IMR-90 (cell line): ENCODE measurements around the gene ESAM. TPM values are rescaled to one million over a fixed set of nuclear protein-coding genes. Genes with fewer than 3 reads are reported as not detected.
"Not testable (repeated sequence)": the region's sequence is repeated elsewhere in the genome, so short reads cannot be mapped to it uniquely, and the experiment has no call there.

Source experiments
- ATAC-seq: fragments of 200-7000 bp; cut with Tn5 transposase; 2 replicates; pipeline ENCODE4 v1.9.1; 2020; ENCODE audit warnings: low read depth, mild to moderate bottlenecking, moderate library complexity
- BruUV-seq: library from RNA; stranded (reverse); fragments of 400-500 nt; replicated peaks from 2 replicates; lab custom pipeline; 2021; lab: Mats Ljungman, UMichigan
- CTCF ChIA-PET: fragments of 300-600 bp; formaldehyde crosslinking; extraction: SDS; loops from one replicate; lab custom pipeline; 2021; ENCODE audit warnings: antibody characterized with exemption; lab: Yijun Ruan, JAX
- POLR2A ChIA-PET: fragments of 300-600 bp; sonication (Branson Sonifier 250); formaldehyde crosslinking; loops from one replicate; lab custom pipeline; 2022; ENCODE audit warnings: antibody characterized with exemption; ENCODE audit not compliant: unreplicated experiment; lab: Charles Lee
- DNase-seq: peaks from one replicate; pipeline ENCODE4 v3.0.0; 2013
- H2AFZ ChIP-seq: replicated peaks from 2 replicates; pipeline ENCODE3; 2013; ENCODE audit warnings: low read length, mild to moderate bottlenecking; ENCODE audit not compliant: poor library complexity
- H2AK5ac ChIP-seq: 2 replicates; pipeline ENCODE4 v1.6.1; 2013; ENCODE audit warnings: low read depth, low read length, inconsistent platforms
- H2AK9ac ChIP-seq: replicated peaks from 2 replicates; pipeline ENCODE3; 2013; ENCODE audit warnings: mild to moderate bottlenecking, low read depth, low read length, moderate library complexity; ENCODE audit not compliant: poor library complexity
- H2BK120ac ChIP-seq: 2 replicates; pipeline ENCODE4 v1.6.1; 2013; ENCODE audit warnings: low read depth, low read length, inconsistent platforms
- H2BK15ac ChIP-seq: 3 replicates; pipeline ENCODE4 v1.6.1; 2013; ENCODE audit warnings: low read depth, low read length, inconsistent platforms
- H2BK20ac ChIP-seq: 2 replicates; pipeline ENCODE4 v1.6.1; 2013; ENCODE audit warnings: low read depth, mild to moderate bottlenecking, inconsistent platforms, low read length, moderate library complexity
- H2BK5ac ChIP-seq: 2 replicates; pipeline ENCODE4 v1.6.1; 2013; ENCODE audit warnings: mild to moderate bottlenecking, low read depth, low read length, inconsistent platforms; ENCODE audit not compliant: poor library complexity, severe bottlenecking
- H3K14ac ChIP-seq: replicated peaks from 2 replicates; pipeline ENCODE4 v1.6.1; 2013; ENCODE audit warnings: low read depth, low read length, inconsistent platforms
- H3K18ac ChIP-seq: 2 replicates; pipeline ENCODE4 v1.6.1; 2013; ENCODE audit warnings: low read depth, low read length, control low read depth
- H3K23ac ChIP-seq: 2 replicates; pipeline ENCODE4 v1.6.1; 2013; ENCODE audit warnings: low read depth, low read length, inconsistent platforms
- H3K27ac ChIP-seq: 2 replicates; pipeline ENCODE4 v1.5.1; 2013; ENCODE audit warnings: mild to moderate bottlenecking, control low read depth, low read length; ENCODE audit not compliant: insufficient read depth
- H3K27me3 ChIP-seq: 2 replicates; pipeline ENCODE4 v1.6.1; 2013; ENCODE audit warnings: low read length; ENCODE audit not compliant: control insufficient read depth, insufficient read depth
- H3K36me3 ChIP-seq: 2 replicates; pipeline ENCODE4 v1.6.1; 2013; ENCODE audit warnings: low read length, mixed read lengths; ENCODE audit not compliant: control insufficient read depth, insufficient read depth
- H3K4ac ChIP-seq: 2 replicates; pipeline ENCODE4 v1.6.1; 2013; ENCODE audit warnings: low read depth, low read length, inconsistent platforms
- H3K4me1 ChIP-seq: 2 replicates; pipeline ENCODE4 v1.6.1; 2013; ENCODE audit warnings: low read length, mixed read lengths; ENCODE audit not compliant: control insufficient read depth, insufficient read depth
- H3K4me2 ChIP-seq: 2 replicates; pipeline ENCODE4 v1.6.1; 2013; ENCODE audit warnings: low read depth, mild to moderate bottlenecking, control low read depth, low read length, moderate library complexity
- H3K4me3 ChIP-seq: 2 replicates; pipeline ENCODE4 v1.5.1; 2013; ENCODE audit warnings: low read depth, mild to moderate bottlenecking, control low read depth, low read length, moderate library complexity; ENCODE audit not compliant: insufficient read depth
- H3K56ac ChIP-seq: 2 replicates; pipeline ENCODE4 v1.6.1; 2013; ENCODE audit warnings: low read length, inconsistent platforms; ENCODE audit not compliant: insufficient read depth; ENCODE audit errors: extremely low read depth
- H3K79me1 ChIP-seq, 2 experiments: 2 replicates each; pipeline ENCODE4 v1.6.1; 2013; ENCODE audit warnings: low read length in 2 of 2, inconsistent platforms in 1 of 2, low read depth in 1 of 2
- H3K9ac ChIP-seq: 2 replicates; pipeline ENCODE4 v1.6.1; 2013; ENCODE audit warnings: low read depth, low read length, control low read depth
- H3K9me1 ChIP-seq: 2 replicates; pipeline ENCODE4 v1.6.1; 2013; ENCODE audit warnings: low read length, inconsistent platforms; ENCODE audit not compliant: insufficient read depth
- H3K9me3 ChIP-seq: 2 replicates; pipeline ENCODE4 v1.6.1; 2013; ENCODE audit warnings: low read length; ENCODE audit not compliant: control insufficient read depth, insufficient read depth
- H4K20me1 ChIP-seq: 2 replicates; pipeline ENCODE4 v1.6.1; 2013; ENCODE audit warnings: low read length, inconsistent platforms; ENCODE audit not compliant: insufficient read depth
- H4K5ac ChIP-seq: 2 replicates; pipeline ENCODE4 v1.6.1; 2013; ENCODE audit warnings: mild to moderate bottlenecking, low read depth, low read length, control low read depth
- H4K8ac ChIP-seq, 2 experiments: 2 replicates each; pipeline ENCODE4 v1.6.1; 2013; ENCODE audit warnings: low read depth in 2 of 2, low read length in 2 of 2, control low read depth in 1 of 2, inconsistent platforms in 1 of 2
- H4K91ac ChIP-seq: 2 replicates; pipeline ENCODE4 v1.6.1; 2013; ENCODE audit warnings: low read depth, low read length, inconsistent platforms; ENCODE audit not compliant: insufficient read depth
- WGBS, 2 experiments: methylation state at CpG; one replicate each; pipeline versions ENCODE4 v1.1.5 to v1.1.7; 2013; ENCODE audit warnings: missing lambda C conversion rate in 2 of 2; ENCODE audit not compliant: insufficient read length in 1 of 2; ENCODE audit errors: extremely low coverage in 2 of 2; 5-methylcytosine and 5-hydroxymethylcytosine counted together
- dilution Hi-C: fragments of 300-500 bp; cut with HindIII; formaldehyde crosslinking; loops from one replicate; pipeline ENCODE4 v1.14.3; 2018; ENCODE audit warnings: low sequenced_read_pairs; ENCODE audit not compliant: unreplicated experiment
- in situ Hi-C: fragments of 300-500 bp; cut with MboI; formaldehyde crosslinking; loops from 3 replicates; pipeline ENCODE4 v1.14.3; 2019; ENCODE audit warnings: low sequenced_read_pairs, inconsistent platforms, mixed read lengths
- intact Hi-C: fragments of 100-400 bp; cut with micrococcal nuclease; formaldehyde crosslinking; loops from 2 replicates; pipeline ENCODE4 v1.10.0; 2022
- polyA plus RNA-seq, 3 experiments: library from polyadenylated mRNA; depleted of rRNA; stranded (reverse); fragments of >200 nt; gene quantifications; 2 replicates each; pipeline ENCODE4 v1.2.3, GENCODE V29; 2012; ENCODE audit warnings: low replicate concordance in 1 of 3
- total RNA-seq: library from RNA; depleted of rRNA; stranded (reverse); fragments of >200 nt; gene quantifications from 2 replicates; pipeline ENCODE4 v1.2.3, GENCODE V29; 2012

The ESAM gene
- total and polyA plus RNA-seq, 2 of the 4 experiments (the other 2 are of a cell fraction): under 0.01 to 0.12 TPM

DNA sequence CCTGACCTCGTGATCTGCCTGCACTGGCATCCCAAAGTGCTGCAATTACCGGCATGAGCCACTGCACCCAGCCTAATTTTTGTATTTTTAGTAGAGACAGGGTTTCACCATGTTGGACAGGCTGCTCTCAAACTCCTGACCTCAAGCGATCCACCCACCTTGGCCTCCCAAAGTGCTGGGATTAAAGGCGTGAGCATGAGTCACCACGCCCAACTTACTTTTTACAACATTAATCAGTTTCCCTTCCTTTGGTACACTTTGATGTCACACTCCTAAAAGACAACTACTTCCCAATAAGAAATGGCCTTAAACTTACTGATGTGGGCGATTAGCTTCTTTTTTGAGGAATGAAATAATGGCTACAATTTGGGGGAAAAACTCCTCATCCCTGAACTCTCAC lies 8.9 kb upstream of the ESAM start:
- in situ Hi-C loops, H3K4ac ChIP-seq, BruUV-seq, H2AK9ac ChIP-seq, H3K56ac ChIP-seq, H3K9me1 ChIP-seq, H3K27me3 ChIP-seq, H3K27ac ChIP-seq, POLR2A ChIA-PET, H2BK120ac ChIP-seq, H3K9ac ChIP-seq, H3K4me1 ChIP-seq, intact Hi-C loops, H4K5ac ChIP-seq, H3K4me2 ChIP-seq, H3K9me3 ChIP-seq, H4K91ac ChIP-seq, H2AFZ ChIP-seq, H3K23ac ChIP-seq, H4K20me1 ChIP-seq, ATAC-seq, dilution Hi-C loops, H3K4me3 ChIP-seq, H3K14ac ChIP-seq, DNase-seq, H4K8ac ChIP-seq, H2BK15ac ChIP-seq, H2BK20ac ChIP-seq, H2BK5ac ChIP-seq, H3K18ac ChIP-seq, H2AK5ac ChIP-seq: not testable (repeated sequence)
- Histone ChIP-seq H3K79me1 (peaks cover 6 to 23% of the 10 kb centered on the region in 2 experiments), H3K36me3 (peaks cover 12% of the 10 kb centered on the region)
- CTCF ChIA-PET: interaction anchor here (1.5 kb wide), 1 partner anchor 27 kb away, joined by 5 read pairs; no protein-coding TSS in a partner anchor
- 100% methylated on average over 1 of the region's 6 CpGs; no CpG with 5 or more reads in 1 of the 2 experiments for WGBS, 2 experiments
